ENCODE measurements around the gene GJC2.

DNA sequence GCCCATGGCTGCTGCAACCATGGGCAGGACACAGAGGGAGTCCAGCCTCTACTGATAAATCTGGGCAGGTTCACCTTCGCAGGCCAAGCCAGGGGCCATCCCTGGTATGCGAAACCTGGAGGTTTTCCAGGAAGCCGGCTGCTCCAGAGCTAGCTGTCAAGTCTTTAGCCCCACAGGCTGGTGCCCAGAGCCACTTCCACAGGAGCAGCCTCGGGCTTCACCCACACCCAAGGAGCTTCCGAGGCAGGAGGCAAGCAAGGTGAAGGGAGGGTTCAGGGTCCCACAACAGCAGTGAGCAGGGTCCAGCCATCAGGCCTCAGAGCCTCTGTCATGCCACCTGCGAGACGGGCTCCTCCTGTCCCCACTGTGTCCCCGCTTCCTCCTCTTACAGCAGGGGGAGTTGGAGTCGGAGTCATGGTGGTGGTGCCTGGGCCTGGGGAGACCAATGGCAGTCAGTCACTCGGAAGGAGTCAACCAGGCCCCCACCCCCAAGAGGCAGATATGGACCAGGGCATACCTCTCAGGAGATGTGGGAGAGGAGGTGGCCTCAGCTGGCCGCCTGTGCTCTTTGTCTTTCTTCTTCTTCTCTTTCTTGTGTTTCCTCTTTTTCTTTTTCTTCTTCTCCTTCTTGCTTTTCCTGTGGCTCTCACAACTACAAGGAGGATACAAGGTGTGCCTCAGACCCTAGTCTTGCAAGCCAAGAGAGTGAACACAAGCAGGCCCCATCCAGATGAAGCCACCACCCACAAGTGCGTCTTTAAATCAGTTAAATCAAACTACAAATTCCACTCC is 48.7 kb upstream of the GJC2 start:
- no peak for TF ChIP-seq POLR2A (IDR thresholded peaks at IDR 0.05)
- TF ChIP-seq, protein P1, sequence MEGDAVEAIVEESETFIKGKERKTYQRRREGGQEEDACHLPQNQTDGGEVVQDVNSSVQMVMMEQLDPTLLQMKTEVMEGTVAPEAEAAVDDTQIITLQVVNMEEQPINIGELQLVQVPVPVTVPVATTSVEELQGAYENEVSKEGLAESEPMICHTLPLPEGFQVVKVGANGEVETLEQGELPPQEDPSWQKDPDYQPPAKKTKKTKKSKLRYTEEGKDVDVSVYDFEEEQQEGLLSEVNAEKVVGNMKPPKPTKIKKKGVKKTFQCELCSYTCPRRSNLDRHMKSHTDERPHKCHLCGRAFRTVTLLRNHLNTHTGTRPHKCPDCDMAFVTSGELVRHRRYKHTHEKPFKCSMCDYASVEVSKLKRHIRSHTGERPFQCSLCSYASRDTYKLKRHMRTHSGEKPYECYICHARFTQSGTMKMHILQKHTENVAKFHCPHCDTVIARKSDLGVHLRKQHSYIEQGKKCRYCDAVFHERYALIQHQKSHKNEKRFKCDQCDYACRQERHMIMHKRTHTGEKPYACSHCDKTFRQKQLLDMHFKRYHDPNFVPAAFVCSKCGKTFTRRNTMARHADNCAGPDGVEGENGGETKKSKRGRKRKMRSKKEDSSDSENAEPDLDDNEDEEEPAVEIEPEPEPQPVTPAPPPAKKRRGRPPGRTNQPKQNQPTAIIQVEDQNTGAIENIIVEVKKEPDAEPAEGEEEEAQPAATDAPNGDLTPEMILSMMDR (IDR thresholded peaks at IDR 0.05): no peak
- TF ChIP-seq POLR2AphosphoS5 (IDR thresholded peaks at IDR 0.05): no peak
- TF ChIP-seq EP300 (IDR thresholded peaks at IDR 0.05; ENCODE audit: low read depth): no peak
